GM19025 (cell line): ENCODE results near the gene ZNF438.
"Not testable (repeated sequence)": the region's sequence is repeated elsewhere in the genome, so short reads cannot be mapped to it uniquely, and the experiment has no call there.

Experiments used
- ATAC-seq: cut with Tn5 transposase; IDR thresholded peaks from one replicate; pipeline ENCODE4 v1.9.1; 2021; ENCODE audit warnings: mild to moderate bottlenecking, low read depth, moderate library complexity; ENCODE audit not compliant: unreplicated experiment

ZNF438 gene

GRCh38 chr10:30818854-30819253, 212.8 kb downstream of the ZNF438 start:
- no peak for ATAC-seq

GRCh38 chr10:30818010-30818660, 213.5 kb downstream of the ZNF438 start:
- ATAC-seq: no peak

- ATAC-seq: no peak
These were observed 214.1 kb downstream of the ZNF438 start for GRCh38 chr10:30817541-30817940.

GRCh38 chr10:30816820-30817171, 214.9 kb downstream of the ZNF438 start:
- ATAC-seq: no peak

GRCh38 chr10:30816159-30816819, 215.4 kb downstream of the ZNF438 start:
- ATAC-seq: no peak

- ATAC-seq: no peak
These were observed 217.7 kb downstream of the ZNF438 start for GRCh38 chr10:30813872-30814481.

GRCh38 chr10:30812018-30812851, 219.4 kb downstream of the ZNF438 start:
- no peak for ATAC-seq

- ATAC-seq: no peak
These were observed 220.2 kb downstream of the ZNF438 start for GRCh38 chr10:30811276-30812017.

- no peak for ATAC-seq
These were observed 221.2 kb downstream of the ZNF438 start for GRCh38 chr10:30810416-30810815.

GRCh38 chr10:30806850-30807249, 224.8 kb downstream of the ZNF438 start:
- ATAC-seq: no peak

- no peak for ATAC-seq
These were observed 226.6 kb downstream of the ZNF438 start for GRCh38 chr10:30805061-30805460.

GRCh38 chr10:30804478-30805055, 227.1 kb downstream of the ZNF438 start:
- ATAC-seq: no peak

- no peak for ATAC-seq
These were observed 227.8 kb downstream of the ZNF438 start for GRCh38 chr10:30803892-30804322.

- no peak for ATAC-seq
These were observed 228.6 kb downstream of the ZNF438 start for GRCh38 chr10:30803058-30803457.

- no peak for ATAC-seq
These were observed 231.3 kb downstream of the ZNF438 start for GRCh38 chr10:30800368-30800767.

- no peak for ATAC-seq
These were observed 232.9 kb downstream of the ZNF438 start for GRCh38 chr10:30798646-30799185.

GRCh38 chr10:30795024-30795423, 236.6 kb downstream of the ZNF438 start:
- not testable (repeated sequence) for ATAC-seq
